ENCODE results near the gene CPNE8.

The CPNE8 gene

DNA sequence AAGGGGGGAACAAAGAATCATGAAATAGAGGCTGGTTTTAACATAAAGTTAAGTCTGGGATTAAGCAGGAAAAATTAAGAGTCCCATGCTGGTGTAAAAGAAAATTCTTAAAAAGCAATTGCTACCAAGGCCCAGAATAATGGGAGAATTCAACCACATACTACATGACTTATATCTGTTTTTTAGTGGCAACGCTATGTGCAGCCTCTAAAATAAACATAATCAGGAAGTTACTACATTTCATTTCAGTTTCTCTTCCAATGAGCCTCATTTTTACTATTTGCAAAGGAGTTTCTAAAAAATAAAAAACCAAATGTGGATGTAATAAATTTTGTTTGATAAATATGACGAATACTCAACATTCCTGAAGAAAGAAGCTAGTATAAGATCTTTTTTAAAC, 58.1 kb downstream of the CPNE8 start:
- Histone ChIP-seq H3K27ac (ENCODE audit: low read length) (no peak overlapping the region), H3K9ac (ENCODE audit: low read length) (no peak overlapping the region), H3K9me3 (replicated peaks; ENCODE audit: insufficient read depth, low read length) (no peaks in the 10 kb centered on the region), H3K4me3 (ENCODE audit: low read length) (no peak overlapping the region), H3K4me1 (ENCODE audit: low read length) (peaks cover 5% of the 10 kb centered on the region; the same call in 1 of the 2 replicates), H3K9me2 (replicated peaks; ENCODE audit: insufficient read depth, low read length) (no peaks in the 10 kb centered on the region), H2AFZ (ENCODE audit: low read length) (no peak overlapping the region), H3K27me3 (replicated peaks; ENCODE audit: insufficient read depth, low read length) (no peaks in the 10 kb centered on the region), H3K79me2 (ENCODE audit: low read length) (no peaks in the 10 kb centered on the region), H3K4me2 (ENCODE audit: low read depth, low read length) (no peak overlapping the region), H4K20me1 (ENCODE audit: insufficient read depth, low read length) (no peaks in the 10 kb centered on the region), H3K36me3 (replicated peaks; ENCODE audit: insufficient read depth, low read length) (no peaks in the 10 kb centered on the region), H3F3A (ENCODE audit: insufficient read depth, low read length) (no peaks in the 10 kb centered on the region)
- no peak for DNase-seq
- TF ChIP-seq, protein P1, sequence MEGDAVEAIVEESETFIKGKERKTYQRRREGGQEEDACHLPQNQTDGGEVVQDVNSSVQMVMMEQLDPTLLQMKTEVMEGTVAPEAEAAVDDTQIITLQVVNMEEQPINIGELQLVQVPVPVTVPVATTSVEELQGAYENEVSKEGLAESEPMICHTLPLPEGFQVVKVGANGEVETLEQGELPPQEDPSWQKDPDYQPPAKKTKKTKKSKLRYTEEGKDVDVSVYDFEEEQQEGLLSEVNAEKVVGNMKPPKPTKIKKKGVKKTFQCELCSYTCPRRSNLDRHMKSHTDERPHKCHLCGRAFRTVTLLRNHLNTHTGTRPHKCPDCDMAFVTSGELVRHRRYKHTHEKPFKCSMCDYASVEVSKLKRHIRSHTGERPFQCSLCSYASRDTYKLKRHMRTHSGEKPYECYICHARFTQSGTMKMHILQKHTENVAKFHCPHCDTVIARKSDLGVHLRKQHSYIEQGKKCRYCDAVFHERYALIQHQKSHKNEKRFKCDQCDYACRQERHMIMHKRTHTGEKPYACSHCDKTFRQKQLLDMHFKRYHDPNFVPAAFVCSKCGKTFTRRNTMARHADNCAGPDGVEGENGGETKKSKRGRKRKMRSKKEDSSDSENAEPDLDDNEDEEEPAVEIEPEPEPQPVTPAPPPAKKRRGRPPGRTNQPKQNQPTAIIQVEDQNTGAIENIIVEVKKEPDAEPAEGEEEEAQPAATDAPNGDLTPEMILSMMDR (IDR thresholded peaks at IDR 0.05; ENCODE audit: low read length) = no peak
- TF ChIP-seq EZH2phosphoT487 (IDR thresholded peaks at IDR 0.05; ENCODE audit: low read length) = no peak
- TF ChIP-seq EZH2 (optimal IDR thresholded peaks at IDR 0.05; ENCODE audit: low read depth, low read length) = no peak

DNA sequence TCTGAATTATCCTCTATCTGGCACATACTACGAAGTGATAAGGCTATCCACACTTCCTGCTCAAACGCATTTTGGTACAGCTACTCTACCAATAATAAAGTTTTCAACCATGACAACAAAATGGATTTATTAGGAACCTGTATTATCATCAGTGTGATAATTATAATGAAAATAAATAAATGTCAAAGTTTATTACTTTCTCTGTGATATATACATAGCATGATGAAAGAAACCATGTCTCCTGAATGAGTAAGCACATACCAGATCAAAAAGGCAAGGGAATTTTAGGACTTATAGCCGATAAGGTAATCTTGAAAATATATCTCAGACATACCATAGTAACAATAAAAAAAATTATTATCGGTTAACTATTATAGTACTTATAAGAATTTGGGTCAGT, 61.1 kb downstream of the CPNE8 start:
- Histone ChIP-seq H3K36me3 (replicated peaks; ENCODE audit: insufficient read depth, low read length) (no peaks in the 10 kb centered on the region), H3K9me3 (replicated peaks; ENCODE audit: insufficient read depth, low read length) (no peaks in the 10 kb centered on the region), H3K9ac (ENCODE audit: low read length) (no peak overlapping the region), H3K27ac (ENCODE audit: low read length) (no peak overlapping the region), H4K20me1 (ENCODE audit: insufficient read depth, low read length) (no peaks in the 10 kb centered on the region), H3K4me2 (ENCODE audit: low read depth, low read length) (no peak overlapping the region), H3K27me3 (replicated peaks; ENCODE audit: insufficient read depth, low read length) (no peaks in the 10 kb centered on the region), H3F3A (ENCODE audit: insufficient read depth, low read length) (no peaks in the 10 kb centered on the region), H3K79me2 (ENCODE audit: low read length) (no peaks in the 10 kb centered on the region), H3K4me1 (ENCODE audit: low read length) (peaks cover 5% of the 10 kb centered on the region; the same call in 1 of the 2 replicates), H3K9me2 (replicated peaks; ENCODE audit: insufficient read depth, low read length) (no peaks in the 10 kb centered on the region), H3K4me3 (ENCODE audit: low read length) (no peak overlapping the region), H2AFZ (ENCODE audit: low read length) (no peak overlapping the region)
- TF ChIP-seq EZH2 (optimal IDR thresholded peaks at IDR 0.05; ENCODE audit: low read depth, low read length) (no peak), EZH2phosphoT487 (IDR thresholded peaks at IDR 0.05; ENCODE audit: low read length) (no peak)
- TF ChIP-seq, protein P1 (IDR thresholded peaks at IDR 0.05; ENCODE audit: low read length) = no peak
- DNase-seq = no peak

DNA sequence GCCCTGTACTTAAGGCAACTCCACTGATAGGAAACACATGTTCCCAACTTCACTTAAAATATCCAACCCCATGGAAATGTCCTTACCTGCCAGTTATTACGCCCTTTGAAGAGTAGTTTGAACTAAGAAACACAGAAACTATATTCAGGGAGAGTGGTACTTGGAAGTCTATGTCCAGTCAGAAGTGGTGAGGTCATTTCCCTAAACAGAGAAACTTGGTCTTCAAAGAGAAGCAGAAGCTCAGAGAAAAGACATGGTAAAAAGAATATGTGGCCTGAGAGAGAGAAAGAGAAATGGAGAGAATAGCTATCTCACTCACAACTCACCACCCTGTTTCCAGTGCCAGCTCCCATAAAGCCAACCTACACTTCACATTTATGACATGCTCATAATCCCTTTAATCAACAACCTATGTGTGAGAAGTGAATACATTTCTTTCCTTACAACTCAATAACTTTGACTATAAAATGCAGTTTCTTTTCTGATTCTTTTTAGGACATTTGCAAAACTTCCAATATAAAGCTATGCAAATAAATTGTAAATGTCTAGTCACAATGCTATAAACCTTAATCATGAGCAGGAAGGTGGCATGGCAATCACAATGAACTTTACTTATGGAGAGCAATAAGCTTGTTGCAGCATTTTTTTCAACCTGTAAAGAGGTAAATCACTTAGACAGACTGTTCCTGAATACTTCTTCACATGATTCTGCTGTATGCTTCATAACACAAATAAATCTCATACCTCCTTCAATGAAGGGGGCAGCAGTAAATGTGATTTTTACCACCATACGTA, 67.1 kb downstream of the CPNE8 start:
- no peak overlapping the region for H3K27ac ChIP-seq (ENCODE audit: low read length)
- no peak overlapping the region for H3K9ac ChIP-seq (ENCODE audit: low read length)
- H3K9me2 ChIP-seq (replicated peaks; ENCODE audit: insufficient read depth, low read length) = no peaks in the 10 kb centered on the region
- DNase-seq = no peak
- H3K4me2 ChIP-seq (ENCODE audit: low read depth, low read length) = no peak overlapping the region
- H3K4me1 ChIP-seq (ENCODE audit: low read length) = no peaks in the 10 kb centered on the region
- no peaks in the 10 kb centered on the region for H3K27me3 ChIP-seq (replicated peaks; ENCODE audit: insufficient read depth, low read length)
- TF ChIP-seq EZH2phosphoT487 (IDR thresholded peaks at IDR 0.05; ENCODE audit: low read length) (no peak), EZH2 (optimal IDR thresholded peaks at IDR 0.05; ENCODE audit: low read depth, low read length) (no peak)
- TF ChIP-seq, protein P1 (IDR thresholded peaks at IDR 0.05; ENCODE audit: low read length) = no peak
- no peaks in the 10 kb centered on the region for H4K20me1 ChIP-seq (ENCODE audit: insufficient read depth, low read length)
- no peaks in the 10 kb centered on the region for H3F3A ChIP-seq (ENCODE audit: insufficient read depth, low read length)
- H3K9me3 ChIP-seq (replicated peaks; ENCODE audit: insufficient read depth, low read length) = no peaks in the 10 kb centered on the region
- no peak overlapping the region for H3K4me3 ChIP-seq (ENCODE audit: low read length)
- no peak overlapping the region for H2AFZ ChIP-seq (ENCODE audit: low read length)
- no peaks in the 10 kb centered on the region for H3K36me3 ChIP-seq (replicated peaks; ENCODE audit: insufficient read depth, low read length)
- H3K79me2 ChIP-seq (ENCODE audit: low read length) = no peaks in the 10 kb centered on the region
